Measurements from ENCODE around the gene GRB10. TPM values are rescaled to one million over a fixed set of nuclear protein-coding genes. Genes with fewer than 3 reads are reported as not detected.
A peak's percentile ranks its signal among the peaks of the same experiment; 100 is the strongest.

Gene GRB10
- total RNA-seq = 58.6 TPM
- long read RNA-seq, full-length matches to known transcripts = 15 of 62 reads
- long read RNA-seq, partial matches to known transcripts = 6 of 62 reads
- long read RNA-seq, other reads (novel, unspliced or antisense) = 41 of 62 reads

DNA sequence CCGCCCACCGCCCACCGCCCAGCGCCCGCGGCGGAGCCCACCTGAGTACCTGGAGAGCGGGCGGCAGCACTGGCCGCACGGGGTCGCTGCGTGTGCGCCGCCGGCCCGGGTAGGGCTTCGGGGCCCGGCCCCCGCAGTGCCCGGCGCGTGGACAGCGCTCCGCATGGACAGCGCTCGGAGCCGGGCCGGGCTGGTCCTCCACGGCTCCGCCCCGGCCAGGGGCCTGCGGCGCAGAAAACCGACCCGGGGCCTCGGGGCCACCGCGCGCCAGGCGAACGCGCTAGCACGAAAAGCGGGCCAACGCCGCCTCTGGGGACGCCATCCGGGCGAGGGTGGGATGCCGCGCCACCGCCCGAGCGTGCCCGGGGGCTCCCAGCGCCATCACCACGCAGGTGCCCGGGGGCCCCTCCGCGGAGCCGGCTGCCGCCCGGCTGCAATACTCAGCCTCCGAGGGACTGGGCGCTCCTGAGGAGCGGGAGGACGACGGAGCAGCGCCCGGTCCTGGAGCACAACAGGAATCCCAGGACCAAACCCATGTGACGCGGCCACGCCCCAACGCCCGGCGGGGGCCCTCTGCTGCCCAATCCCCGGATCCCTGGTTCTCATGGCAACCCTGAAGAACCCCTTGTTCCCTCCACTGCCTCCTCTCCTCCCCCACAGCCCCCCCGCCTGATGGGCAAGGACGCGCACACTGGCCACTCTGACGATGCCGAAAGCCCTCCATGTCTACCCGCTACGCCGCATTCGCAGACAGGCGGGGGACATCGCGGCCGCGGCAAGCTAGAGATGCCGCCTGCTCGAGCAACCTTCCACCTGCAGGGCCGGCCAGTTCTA, at the start of gene GRB10:
TSS of gene GRB10 (minus strand) at position 522 of the 834 bp plus-strand sequence. CDS start 50,574 bp downstream, outside the sequence.
- TF ChIP-seq, protein P1, sequence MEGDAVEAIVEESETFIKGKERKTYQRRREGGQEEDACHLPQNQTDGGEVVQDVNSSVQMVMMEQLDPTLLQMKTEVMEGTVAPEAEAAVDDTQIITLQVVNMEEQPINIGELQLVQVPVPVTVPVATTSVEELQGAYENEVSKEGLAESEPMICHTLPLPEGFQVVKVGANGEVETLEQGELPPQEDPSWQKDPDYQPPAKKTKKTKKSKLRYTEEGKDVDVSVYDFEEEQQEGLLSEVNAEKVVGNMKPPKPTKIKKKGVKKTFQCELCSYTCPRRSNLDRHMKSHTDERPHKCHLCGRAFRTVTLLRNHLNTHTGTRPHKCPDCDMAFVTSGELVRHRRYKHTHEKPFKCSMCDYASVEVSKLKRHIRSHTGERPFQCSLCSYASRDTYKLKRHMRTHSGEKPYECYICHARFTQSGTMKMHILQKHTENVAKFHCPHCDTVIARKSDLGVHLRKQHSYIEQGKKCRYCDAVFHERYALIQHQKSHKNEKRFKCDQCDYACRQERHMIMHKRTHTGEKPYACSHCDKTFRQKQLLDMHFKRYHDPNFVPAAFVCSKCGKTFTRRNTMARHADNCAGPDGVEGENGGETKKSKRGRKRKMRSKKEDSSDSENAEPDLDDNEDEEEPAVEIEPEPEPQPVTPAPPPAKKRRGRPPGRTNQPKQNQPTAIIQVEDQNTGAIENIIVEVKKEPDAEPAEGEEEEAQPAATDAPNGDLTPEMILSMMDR (IDR thresholded peaks at IDR 0.05) = peak; percentile 6
- no peaks in the 10 kb centered on the region for H3K9me3 ChIP-seq
- DNase-seq = peak; percentile 72
- intact Hi-C loops (cut with DNase I) = no loop called here
- peak within 1 kb of the TSS; percentile 52 for H3K4me3 ChIP-seq
- H3K36me3 ChIP-seq = no peaks in the 10 kb centered on the region
- H3K4me1 ChIP-seq = peaks cover 3% of the 10 kb centered on the region
- H3K27me3 ChIP-seq = no peaks in the 10 kb centered on the region
- no peak within 1 kb of the TSS for H3K27ac ChIP-seq
- peak; percentile 87 for ATAC-seq

DNA sequence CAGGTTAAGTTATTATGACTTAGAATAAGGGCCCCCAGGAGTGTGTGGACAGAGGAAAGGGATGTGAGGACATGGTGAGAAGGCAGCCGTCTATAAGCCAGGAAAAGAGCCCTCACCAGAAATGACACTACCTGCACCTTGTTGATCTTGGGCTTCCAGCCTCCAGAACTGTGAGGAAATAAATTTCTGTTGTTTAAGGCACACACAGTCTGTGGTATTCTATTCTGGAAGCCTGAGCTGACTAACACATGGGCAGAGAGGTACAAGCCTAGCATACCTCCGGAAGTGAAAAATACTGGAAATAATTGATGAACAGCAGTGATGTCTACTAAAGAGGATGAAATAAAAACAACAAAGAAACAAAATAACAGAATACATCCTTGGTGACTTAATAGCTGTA, 46.1 kb upstream of the GRB10 start:
- Histone ChIP-seq H3K4me3 (no peak overlapping the region), H3K27ac (no peak overlapping the region), H3K36me3 (no peaks in the 10 kb centered on the region), H3K9me3 (no peaks in the 10 kb centered on the region), H3K27me3 (no peaks in the 10 kb centered on the region), H3K4me1 (no peaks in the 10 kb centered on the region)
- ATAC-seq (no peak), DNase-seq (no peak)
- TF ChIP-seq, protein P1 (IDR thresholded peaks at IDR 0.05) = no peak
- intact Hi-C loops (cut with DNase I) = no loop called here

DNA sequence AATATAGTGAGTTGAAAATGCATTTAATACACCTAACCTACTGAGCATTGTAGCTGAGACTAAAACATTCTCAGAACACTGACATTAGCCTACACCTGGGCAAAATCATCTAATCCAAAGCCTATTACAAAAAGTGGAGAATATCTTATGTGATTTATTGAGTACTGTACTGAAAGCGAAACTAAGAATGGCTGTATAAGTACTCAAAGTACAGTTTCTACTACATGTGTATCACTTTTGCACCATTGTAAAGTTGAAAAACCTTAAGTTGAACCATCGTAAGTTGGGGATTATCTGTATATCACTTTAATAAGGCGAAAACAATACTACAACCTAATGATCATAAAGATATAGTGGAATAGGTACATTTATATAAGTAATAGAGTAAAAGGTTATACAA, 45.4 kb upstream of the GRB10 start:
- no peaks in the 10 kb centered on the region for H3K4me1 ChIP-seq
- no peaks in the 10 kb centered on the region for H3K36me3 ChIP-seq
- no peak overlapping the region for H3K27ac ChIP-seq
- intact Hi-C loops (cut with DNase I) = no loop called here
- DNase-seq (no peak), ATAC-seq (no peak)
- H3K9me3 ChIP-seq = no peaks in the 10 kb centered on the region
- H3K4me3 ChIP-seq = no peak overlapping the region
- H3K27me3 ChIP-seq = no peaks in the 10 kb centered on the region
- TF ChIP-seq, protein P1 (IDR thresholded peaks at IDR 0.05) = no peak

DNA sequence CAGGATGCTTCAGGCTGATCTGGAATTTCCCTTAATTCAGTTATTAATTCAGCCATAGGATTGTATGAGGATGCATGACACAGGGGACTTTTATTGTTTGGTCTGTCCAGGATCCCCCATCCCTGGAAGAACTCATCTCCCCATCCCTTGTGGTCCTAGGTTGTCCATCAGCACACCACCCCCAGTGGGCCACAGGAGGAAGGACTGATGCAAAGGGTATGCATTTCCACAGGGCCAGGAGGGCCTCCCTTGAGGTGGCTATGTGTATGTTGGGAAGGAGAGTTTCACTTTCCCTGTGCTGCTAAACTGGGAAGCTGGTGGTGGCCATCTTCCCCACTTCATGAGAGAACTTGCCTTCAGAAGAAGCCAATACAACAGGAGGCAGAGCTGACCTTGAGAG, 44.6 kb upstream of the GRB10 start:
- H3K27me3 ChIP-seq = no peaks in the 10 kb centered on the region
- no peak overlapping the region for H3K27ac ChIP-seq
- H3K4me3 ChIP-seq = no peak overlapping the region
- H3K36me3 ChIP-seq = no peaks in the 10 kb centered on the region
- ATAC-seq (no peak), DNase-seq (no peak)
- TF ChIP-seq, protein P1 (IDR thresholded peaks at IDR 0.05) = no peak
- H3K9me3 ChIP-seq = no peaks in the 10 kb centered on the region
- intact Hi-C loops (cut with DNase I) = no loop called here
- H3K4me1 ChIP-seq = no peaks in the 10 kb centered on the region

DNA sequence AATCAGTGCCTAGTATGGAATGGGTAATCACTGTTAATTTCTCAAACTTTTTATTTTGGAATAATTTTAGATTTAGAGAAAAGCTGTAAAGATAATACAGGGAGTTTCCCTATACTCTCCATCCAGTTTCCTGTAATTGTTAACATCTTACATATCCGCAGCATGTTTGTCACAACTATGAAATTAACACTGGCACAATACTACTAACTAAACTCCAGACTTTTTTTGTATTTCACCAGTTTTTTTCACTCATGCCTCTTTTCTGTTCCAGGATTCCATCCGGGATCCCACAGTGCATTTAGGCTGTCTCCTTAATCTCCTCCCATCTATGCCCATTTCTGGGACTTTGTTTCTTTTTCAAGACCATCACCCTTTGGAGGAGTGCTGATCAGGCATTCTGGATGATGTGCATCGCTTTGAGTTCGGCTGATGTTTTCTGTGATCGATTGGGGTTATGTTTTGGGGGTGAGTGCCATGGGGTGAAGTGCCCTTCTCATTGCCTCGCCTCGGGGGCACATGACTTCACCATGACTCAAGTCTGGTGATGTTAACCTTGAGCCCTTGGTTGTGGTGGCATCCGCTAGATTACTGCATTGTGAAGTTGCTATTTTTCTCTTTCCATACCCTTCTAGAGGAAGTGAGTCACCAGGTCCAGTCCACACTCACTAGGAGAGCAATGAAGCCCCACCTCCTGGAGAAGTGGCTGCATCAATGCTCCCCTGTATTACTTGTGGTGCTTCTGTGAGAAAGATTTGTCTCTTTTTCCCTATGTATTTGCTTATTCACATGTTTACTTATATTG, 43.9 kb upstream of the GRB10 start:
- Histone ChIP-seq H3K27ac (no peak overlapping the region), H3K4me1 (no peaks in the 10 kb centered on the region), H3K9me3 (no peaks in the 10 kb centered on the region), H3K27me3 (no peaks in the 10 kb centered on the region), H3K4me3 (no peak overlapping the region), H3K36me3 (no peaks in the 10 kb centered on the region)
- DNase-seq (no peak), ATAC-seq (peak; percentile 44)
- intact Hi-C loops (cut with DNase I) = no loop called here
- TF ChIP-seq, protein P1 (IDR thresholded peaks at IDR 0.05) = no peak

Measured in upper lobe of right lung (tissue), 1 donor.